HG02610 (cell line): ENCODE measurements around the gene ICA1L.
"Not testable (repeated sequence)": the region's sequence is repeated elsewhere in the genome, so short reads cannot be mapped to it uniquely, and the experiment has no call there.

Experiments
- ATAC-seq: cut with Tn5 transposase; IDR thresholded peaks from one replicate; pipeline ENCODE4 v1.9.1; 2021; ENCODE audit warnings: mild to moderate bottlenecking, moderate library complexity; ENCODE audit not compliant: unreplicated experiment

ICA1L gene

DNA sequence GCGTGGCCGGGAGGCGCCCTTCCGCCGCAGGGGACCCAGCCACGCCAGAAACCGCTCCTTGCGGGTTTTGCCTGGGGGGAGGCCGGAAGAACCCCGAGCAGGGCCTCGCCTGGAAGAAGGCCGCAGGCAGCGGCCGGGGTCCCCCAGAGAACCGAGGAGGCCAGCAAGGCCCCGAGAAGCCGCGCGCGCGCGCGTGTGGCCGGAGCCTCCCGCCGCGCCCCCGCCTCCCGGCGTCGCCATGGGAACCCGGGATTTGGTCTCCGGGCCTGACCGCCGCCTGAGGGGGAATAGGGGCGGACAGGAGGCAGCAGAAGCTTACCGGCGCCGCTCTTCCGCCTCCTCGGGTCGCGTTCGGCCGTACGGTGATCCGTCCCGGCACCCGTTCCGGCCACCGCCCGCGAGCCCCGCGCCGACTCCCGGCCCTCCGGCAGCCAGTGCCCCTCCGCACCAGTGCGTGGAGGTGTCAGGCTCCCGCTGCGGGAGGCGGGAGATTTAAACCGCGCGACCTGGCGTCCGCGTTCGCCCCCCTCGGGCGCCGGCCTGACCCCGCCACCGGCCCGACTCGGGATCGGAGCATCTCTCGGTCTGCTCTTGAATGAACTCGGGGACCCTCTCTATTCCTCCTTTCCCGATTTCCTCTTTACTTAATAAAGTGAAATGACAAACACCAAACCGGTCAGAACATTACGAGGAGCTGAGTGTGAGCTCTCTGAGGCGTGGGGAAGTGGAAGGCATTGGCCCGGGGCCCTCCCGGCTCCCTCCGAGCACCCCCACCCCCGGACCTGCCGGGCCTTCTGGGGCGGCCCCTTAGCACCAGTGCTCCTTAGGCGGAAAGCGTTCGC lies at the start of gene ICA1L:
Gene ICA1L, minus strand, starts transcription at position 467 of the 842 bp plus-strand sequence. CDS start 42,757 bp downstream, outside the sequence.
- peak; percentile 58 for ATAC-seq

DNA sequence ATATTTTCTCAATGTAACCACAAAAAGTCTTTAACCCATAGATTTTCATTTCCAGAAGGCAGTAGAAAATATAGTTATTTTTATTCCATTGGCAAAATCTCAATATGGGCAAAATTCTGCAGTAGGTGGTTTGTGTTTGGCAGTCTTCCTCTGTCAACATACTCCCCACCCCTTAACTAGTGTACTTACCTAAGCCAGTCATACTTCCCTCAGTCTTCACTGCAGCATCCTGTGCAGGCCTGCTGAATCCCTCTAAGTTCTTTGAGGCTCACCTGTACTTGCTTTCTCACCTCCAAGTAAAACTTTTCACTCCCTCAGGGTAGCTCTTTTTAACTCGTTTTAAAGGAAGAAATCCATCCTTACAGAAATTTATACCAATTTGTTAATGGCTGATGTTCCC lies 47.3 kb upstream of the ICA1L start:
- no peak for ATAC-seq

DNA sequence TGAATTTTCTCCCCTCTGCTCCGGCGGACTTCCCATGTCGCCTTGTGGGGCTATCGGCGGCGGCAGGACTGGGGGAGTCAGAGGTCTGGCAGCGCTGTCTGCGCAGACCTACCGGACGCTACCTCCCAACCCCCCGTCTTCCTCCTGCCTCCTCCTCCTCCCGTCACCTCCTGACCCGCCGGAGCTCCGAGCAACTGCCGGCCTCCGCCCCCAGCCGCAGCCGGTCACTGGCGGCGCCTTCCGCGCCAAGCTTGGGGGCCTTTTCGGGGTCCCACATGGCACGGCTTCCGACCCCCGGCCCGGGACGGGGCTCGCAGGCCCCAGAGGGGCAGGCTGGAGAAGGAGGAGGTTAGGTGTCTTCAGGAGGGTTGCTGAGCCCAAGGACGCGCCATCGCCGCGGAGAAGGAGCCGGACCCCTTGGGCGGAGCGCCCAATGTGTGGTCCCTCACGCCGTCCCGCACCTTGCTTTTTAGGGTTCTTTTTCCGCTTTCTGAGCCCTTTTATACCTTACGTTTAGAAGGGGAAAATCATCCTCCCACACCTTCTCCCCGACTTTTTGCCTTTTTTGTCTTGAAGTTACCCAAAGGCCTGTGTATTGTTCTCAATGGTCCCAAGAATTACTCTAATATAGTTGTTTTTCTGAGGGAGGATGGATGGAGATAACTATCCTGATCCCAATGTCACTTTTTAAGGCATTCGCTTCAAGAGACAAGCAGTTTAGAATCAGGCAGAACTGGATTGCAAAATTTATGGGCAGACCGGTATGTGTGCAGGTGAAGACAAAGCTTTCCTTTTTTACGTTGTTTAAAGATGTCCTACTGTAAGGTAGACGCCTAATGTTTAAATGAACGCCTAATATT lies 41.0 kb upstream of the ICA1L start:
- peak; percentile 53 for ATAC-seq

DNA sequence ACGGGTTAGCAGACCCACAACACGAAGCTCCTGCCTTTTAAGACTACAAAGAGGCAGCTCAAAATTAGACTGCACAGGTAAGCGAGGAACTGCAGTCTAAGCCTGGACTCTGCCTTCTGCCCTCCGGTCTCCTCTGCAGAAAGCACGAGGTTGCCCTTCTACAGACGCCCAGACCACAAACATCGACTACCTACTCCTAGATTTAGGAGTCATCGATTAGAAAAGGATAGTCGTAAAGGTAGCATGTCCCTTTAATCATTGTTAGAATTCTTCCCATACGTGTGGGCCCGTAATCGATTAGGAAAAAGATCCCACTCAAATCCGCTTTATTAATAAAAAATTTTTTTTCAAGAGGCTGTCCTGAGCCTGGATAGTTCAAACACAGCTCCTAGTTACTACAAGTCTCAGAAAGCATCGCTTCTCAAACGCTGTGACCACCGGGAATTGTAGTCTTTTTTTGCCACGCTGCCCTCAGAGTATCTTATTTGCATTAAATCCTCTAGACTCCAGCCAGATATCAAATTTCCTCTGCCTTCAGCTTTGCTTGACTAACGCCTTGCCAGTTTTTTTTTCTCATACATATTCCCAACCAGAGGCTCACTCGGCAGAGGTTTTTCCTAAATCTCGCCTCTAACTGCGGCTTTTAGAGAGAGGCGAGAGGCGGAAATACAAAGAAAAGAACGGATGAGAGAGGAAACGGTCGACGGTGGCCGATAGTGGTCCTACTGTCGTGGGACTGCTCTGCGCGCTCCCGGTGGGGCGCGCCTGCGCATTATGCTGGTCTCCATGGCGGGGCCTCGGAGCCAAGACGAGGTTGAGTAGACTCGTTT lies 40.2 kb upstream of the ICA1L start, which contains the start of the genes CARF and WDR12:
Gene CARF, plus strand, starts transcription at position 764 of the 830 bp plus-strand sequence. CDS start 29,628 bp downstream, outside the sequence.
Gene WDR12, minus strand, starts transcription at position 162 of the 830 bp plus-strand sequence. CDS start 197 bp downstream, outside the sequence.
- peak; percentile 71 for ATAC-seq

DNA sequence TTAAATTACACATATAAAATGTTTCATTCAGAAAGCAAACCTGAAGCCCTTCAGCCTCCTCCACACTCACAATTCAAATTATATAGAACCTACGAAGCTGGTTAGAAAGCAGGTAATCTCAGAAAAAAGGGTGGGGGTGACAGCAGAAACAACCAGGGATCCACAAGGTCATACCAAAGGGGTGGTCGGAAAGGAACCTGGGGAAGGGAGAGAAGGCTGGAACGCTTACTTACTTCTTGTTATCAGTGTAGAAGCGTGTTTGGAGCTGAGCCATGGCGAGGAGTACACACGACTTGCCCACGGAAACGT lies 39.6 kb upstream of the ICA1L start:
- no peak for ATAC-seq

DNA sequence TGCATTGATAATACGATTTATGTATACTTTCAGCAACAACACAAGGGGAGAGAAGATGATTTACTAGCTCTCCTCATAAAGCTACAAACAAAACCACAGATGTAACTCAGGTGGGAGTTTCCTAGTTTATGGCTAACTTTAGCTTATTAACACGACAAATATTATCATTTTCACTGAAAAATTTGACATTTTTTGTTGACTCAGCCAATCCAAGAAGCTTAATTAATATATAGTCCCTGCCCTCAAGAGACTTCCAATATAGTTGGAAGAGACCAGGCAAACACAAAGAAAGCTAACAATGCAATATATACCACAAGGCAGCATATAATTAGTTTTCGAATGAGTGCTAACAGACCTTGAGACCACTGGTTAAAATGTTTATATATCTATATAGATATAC lies 39.1 kb upstream of the ICA1L start:
- no peak for ATAC-seq

DNA sequence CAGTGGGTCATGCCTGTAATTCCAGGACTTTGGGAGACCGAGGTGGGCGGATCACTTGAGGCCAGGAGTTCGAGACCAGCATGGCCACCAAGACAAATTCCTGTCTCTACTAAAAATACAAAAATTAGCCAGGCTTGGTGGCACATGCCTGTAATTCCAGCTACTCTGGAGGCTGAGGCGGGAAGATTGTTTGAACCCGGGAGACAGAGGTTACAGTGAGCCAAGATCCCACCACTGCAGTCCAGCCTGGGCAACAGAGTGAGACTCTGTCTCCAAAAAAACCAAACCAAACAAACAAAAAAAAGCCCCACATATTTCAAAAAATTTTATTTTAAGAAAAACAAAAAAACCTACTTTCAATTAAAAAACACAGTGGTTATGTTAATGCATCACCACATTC lies 38.7 kb upstream of the ICA1L start:
- not testable (repeated sequence) for ATAC-seq

DNA sequence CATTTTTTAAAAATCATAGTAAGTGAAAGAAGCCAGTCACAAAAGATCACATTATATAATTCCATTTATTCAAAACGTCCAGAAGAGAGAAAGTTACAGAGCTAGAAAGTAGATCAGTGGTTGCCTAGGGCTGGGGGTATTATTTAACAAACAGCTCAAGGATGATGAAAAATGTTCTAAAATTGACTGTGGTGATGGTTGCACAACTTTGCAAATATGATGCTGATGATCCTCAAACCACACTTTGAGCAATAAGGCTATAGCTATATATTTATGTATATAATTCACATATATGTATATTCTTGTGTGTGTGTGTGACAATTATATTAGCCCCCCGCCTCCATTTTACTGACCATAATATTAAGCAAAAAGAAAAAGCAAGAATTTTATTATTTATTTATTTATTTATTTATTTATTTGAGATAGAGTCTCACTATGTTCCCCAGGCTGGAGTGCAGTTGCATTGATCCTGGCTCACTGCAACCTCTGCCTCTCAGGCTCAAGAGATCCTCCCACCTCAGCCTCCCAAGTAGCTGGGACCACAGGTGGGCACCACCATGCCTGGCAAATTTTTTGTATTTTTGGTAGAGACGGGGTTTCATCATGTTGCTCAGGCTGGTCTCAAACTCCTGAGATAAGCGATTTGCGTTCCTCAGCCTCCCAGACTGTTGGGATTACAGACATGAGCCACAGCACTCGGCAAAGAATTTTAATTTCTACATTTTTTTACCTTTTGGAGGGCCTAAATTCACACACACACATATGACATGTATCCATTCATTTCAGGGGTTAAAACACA lies 38.0 kb upstream of the ICA1L start:
- no peak for ATAC-seq

DNA sequence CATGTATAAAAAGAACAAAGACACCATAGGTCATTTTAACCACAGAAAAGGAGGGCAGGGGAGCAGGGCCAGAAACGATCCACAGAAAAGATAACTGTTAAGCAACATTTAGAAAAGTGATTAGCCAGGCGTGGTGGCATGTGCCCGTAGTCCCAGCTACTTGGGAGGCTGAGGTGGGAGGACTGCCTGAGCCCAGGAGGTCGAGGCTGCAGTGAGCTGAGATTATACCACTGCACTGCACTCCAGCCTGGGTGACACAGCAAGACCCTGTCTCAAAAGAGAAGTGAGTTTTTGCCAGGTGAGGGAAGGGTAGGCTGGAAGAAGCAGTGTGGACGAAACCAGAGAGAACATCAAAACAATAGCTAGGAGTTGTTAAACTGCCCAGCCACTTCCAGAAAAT lies 36.6 kb upstream of the ICA1L start:
- no peak for ATAC-seq

DNA sequence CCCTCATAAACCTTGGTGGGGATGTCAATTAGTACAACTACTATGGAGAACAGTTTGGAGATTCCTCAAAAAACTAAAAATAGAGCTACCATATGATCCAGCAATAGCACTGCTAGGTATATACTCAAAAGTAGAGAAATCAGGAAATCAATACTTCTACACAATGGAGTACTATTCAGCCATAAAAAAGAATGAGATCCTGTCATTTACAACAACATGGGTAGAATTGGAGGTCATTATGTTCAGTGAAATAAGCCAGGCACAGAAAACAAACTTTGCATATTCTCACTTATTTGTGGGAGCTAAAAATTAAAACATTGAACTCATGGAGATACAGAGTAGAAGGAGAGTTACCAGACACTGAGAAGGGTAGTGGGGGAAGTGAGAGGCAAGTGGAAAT lies 33.9 kb upstream of the ICA1L start:
- ATAC-seq: not testable (repeated sequence)

DNA sequence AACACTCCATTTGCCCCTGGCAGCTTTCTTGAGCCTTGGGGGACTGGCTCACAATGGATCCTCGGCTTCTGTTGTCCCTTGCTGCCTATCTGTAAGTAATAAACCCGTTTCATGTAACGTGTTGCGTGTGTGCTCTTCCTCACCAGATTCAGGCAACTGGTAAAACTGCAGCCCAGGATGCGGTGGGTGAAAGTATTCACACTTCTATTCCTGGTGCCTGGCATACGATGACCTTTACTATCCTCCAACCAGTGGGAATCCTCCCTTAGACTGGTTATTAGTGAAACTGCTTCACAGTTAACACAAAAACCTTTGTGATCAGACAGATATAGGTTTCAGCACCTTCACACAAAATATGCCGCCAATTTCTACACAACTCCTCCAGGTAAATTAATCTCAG lies 13.6 kb upstream of the ICA1L start:
- ATAC-seq: no peak

DNA sequence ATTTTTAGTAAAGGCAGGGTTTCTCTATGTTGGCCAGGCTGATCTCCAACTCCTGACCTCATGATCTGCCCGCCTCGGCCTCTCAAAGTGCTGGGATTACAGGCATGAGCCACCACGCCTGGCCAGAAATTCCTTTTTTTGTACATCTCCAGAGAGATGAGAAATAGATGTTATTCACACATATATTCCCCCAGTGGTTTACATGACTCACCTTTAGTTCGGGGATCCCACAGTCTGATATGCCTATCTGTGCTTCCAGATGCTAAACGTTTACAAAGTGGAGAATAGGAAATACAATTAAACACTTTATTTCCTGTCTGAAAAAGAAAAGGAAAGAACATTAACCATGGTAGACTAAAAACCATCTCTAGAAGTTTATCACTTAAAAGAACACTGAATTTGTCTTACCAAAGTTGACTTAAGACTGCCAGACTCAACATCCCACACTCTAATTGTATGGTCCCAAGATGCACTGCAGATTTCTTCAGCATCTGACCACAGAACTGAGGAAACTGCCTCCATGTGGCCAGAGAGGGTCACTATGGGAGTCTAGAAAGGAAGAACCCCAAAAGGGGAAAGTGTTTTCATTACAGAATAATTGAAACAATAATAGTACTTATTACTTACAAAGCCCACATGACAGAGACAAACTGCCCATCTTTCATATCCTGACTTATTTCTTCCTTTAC lies 12.6 kb upstream of the ICA1L start:
- ATAC-seq: no peak

DNA sequence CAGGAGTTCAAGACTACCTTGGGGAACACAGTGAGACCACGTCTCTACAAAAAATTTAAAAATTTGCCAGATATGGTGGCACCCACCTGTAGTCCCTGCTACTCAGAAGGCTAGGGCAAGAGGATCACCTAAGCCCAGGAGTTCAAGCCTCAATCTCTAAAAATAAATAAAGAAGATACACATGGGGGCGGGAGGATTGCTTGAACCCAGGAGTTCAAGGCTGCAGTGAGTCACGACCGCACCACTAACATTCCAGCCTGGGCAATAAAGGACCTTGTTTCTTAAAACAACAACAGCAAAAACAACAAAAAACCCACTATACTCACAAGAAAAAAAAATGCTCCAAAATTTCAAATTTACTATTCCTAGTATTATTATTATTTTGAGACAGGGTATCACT lies 10.0 kb upstream of the ICA1L start:
- ATAC-seq: no peak

DNA sequence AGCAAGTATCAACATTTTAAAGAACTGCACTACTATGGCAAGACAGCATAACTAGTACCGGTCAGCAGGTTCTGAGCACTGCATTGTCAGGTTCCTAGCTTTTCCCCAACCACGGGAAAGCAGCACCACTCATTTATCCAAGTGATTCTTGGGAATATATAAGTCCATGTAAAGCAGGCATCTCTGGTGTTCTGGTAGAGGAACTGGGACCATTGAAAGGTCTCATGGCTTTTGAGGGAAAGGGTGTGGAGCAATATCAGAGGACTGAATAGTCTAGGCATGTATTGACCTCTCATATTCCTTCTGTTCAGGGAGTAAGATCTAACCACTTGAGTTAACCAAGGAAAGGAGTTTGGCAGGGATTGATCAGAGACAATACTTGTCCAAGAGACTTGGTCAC lies 6.1 kb upstream of the ICA1L start:
- ATAC-seq: no peak

DNA sequence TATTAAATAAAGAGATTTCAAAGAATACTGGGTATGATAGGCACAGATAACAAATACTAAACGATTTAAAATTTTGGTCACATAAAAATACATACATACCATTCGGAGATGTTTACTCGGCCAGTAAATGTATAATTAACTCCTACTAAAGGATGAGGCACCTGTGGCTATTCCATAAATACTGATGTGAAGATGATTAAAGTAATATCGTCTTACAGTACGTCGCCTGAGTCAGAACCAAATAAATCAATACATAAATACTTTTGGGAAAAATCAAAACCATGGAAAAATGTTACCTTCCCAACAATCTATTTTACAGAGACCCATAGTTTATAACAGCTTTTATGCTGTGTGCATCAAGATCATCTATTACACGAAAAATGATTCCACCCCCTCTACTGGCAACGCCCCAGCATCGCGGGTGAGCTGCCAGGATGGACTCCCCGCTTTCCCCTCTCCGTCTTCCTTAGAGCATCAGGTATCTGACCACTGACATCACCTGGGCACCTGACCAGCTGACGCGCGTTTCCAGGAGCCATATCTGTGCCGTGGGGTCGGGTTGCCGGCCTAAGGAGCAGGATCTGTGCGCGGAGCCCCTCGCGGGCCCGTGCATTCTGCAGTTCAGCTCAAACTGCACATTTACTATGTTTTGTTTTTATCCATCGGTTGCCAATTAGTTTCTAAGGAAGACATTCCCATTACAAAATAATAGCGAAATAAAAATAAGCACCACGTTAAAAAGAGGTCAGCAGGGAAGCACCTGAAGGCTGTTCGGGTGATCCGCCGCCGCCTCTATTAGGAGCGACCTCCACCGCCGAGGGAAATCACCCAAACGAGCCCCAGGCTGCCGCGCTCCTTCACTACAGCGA lies 901 bp downstream of the ICA1L start:
- peak; percentile 72 for ATAC-seq

DNA sequence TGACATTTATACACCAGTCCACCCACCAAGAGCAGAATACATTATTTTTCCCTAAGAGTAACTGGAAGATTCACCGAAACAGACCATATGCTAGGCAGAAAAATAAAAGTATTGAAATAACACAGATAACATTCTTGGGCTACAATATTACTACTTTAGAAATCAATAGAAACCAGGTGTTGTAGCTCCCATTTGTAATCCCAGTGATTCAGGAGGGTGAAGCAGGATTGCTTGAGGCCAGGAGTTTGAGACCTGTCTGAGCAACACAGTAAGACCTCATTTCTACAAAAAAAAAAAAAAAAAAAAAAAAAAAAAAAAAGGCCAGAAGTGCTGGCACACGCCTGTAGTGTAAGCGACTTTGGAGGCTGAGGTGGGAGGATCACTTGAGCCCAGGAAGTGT lies 9.6 kb downstream of the ICA1L start:
- ATAC-seq: no peak

DNA sequence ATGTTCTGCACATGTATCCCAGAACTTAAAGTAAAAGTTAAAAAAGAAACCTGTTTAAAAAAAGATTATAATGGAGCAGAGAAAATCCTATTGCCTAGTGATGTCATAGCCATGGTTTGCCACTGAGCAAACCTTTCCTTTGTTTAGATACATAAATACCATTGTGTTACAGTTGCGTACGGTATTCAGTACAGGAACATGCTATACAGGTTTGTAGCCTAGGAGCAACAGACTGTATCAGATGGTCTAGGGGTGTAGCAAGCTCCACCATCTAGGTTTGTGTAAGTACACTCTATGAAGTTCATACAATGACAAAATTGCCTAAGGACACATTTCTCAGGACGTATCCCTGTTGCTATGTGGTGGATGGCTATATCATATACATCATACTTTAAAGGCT lies 13.0 kb downstream of the ICA1L start:
- ATAC-seq: no peak

DNA sequence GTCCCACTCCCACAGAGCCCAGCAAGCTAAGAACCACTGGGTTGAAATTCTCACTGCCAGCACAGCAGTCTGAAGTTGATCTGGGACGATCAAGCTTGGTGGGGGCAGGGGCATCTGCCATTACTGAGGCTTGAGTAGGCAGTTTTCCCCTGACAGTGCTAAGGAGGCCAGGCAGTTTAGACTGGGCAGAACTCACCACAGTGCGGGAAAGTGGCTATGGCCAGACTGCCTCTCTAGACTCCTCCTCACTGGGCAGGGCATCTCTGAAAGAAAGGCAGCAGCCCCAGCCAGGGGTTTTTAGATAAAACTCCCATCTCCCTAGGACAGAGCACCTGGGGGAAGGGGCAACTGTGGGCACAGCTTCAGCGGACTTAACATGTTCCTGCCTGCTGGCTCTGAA lies 22.2 kb downstream of the ICA1L start:
- ATAC-seq: not testable (repeated sequence)

DNA sequence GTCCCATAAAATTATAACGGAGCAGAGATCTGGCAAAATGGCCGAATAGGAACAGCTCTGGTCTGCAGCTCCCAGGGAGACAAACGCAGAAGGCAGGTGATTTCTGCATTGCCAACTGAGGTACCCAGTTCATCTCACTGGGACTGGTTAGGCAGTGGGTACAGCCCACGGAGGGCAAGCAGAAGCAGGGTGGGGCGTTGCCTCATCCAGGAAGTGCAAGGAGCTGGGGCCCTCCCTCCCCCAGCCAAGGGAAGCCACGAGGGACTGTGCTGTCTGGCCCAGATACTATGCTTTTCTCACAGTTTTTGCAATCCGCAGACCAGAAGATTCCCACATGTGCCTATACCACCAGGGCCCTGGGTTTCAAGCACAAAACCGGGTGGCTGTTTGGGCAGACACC lies 22.8 kb downstream of the ICA1L start:
- no peak for ATAC-seq
